Measurements from ENCODE around the gene CST11. TPM values are rescaled to one million over a fixed set of nuclear protein-coding genes. Genes with fewer than 3 reads are reported as not detected.

CST11 gene
- total RNA-seq, 2 experiments from 2014 or later = not detected

DNA sequence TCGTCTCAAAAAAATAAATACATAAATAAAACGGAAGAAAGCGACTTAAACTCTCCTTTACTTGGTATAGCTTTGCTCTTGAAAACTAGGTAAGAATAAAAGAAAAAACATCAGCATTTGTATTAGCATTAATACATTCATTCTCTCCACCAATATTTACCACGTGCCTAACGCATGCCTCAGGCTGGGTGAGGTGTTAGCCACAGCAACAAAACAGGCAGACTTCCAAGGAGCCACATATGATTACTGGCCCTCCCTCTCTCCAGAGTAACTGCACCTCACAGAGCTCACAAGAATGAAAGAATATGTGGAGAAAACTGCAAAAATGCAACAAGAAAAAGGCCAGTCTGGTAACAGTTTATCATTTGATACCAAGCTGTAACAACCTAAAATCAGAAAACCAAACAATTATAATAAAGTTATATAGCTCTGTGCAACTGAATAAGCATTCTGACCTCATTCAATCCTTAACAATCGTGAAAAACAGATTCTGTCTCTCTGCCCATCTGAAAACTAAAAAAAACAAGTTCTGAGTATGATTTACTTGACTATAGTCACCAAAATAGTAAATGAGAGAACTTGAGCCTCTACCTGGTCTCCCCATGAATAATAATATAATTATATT is 36.6 kb downstream of the CST11 start:
- POLR2A ChIA-PET = interaction anchor here (0.6 kb wide), 1 partner anchor 14 kb away, joined by 3 read pairs; no protein-coding TSS in a partner anchor
- Mint-ChIP-seq H3K27ac (no peak overlapping the region), H3K4me3 (no peak overlapping the region), H3K36me3 (peaks cover 1% of the 10 kb centered on the region), H3K27me3 (no peaks in the 10 kb centered on the region), H3K9me3 (no peaks in the 10 kb centered on the region), H3K4me1 (ENCODE audit: low read depth) (peaks cover 36% of the 10 kb centered on the region)
- CTCF ChIA-PET = interaction anchor here (0.6 kb wide), 1 partner anchor 53 kb away, joined by 3 read pairs; no protein-coding TSS in a partner anchor
- intact Hi-C loops (cut with micrococcal nuclease) = no loop called here
- no peak for DNase-seq

DNA sequence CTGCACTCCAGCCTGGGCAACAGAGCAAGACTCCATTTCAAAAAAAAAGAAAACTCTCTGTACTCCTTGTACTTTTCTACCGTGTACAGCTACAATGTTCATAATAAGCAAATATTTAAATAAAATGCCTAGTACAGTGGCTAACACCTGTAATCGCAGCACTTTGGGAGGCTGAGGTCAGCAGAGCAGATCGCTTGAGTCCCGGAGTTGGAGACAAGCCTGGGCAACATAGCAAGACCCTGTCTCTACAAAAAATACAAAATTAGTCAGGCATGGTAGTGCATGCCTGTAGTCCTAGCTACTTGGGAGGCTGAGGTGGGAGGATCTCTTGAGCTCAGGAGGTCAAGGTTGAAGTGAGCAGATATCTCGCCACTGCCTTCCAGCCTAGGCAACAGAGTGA is 37.1 kb downstream of the CST11 start:
- POLR2A ChIA-PET = interaction anchor here (0.6 kb wide), 1 partner anchor 13 kb away, joined by 3 read pairs; no protein-coding TSS in a partner anchor
- no peaks in the 10 kb centered on the region for H3K27me3 Mint-ChIP-seq
- CTCF ChIA-PET = interaction anchor here (0.6 kb wide), 1 partner anchor 53 kb away, joined by 3 read pairs; no protein-coding TSS in a partner anchor
- H3K9me3 Mint-ChIP-seq = no peaks in the 10 kb centered on the region
- intact Hi-C loops (cut with micrococcal nuclease) = no loop called here
- no peak overlapping the region for H3K4me3 Mint-ChIP-seq
- H3K27ac Mint-ChIP-seq = no peak overlapping the region
- H3K36me3 Mint-ChIP-seq = peaks cover 1% of the 10 kb centered on the region
- H3K4me1 Mint-ChIP-seq (ENCODE audit: low read depth) = peaks cover 36% of the 10 kb centered on the region
- DNase-seq = no peak

DNA sequence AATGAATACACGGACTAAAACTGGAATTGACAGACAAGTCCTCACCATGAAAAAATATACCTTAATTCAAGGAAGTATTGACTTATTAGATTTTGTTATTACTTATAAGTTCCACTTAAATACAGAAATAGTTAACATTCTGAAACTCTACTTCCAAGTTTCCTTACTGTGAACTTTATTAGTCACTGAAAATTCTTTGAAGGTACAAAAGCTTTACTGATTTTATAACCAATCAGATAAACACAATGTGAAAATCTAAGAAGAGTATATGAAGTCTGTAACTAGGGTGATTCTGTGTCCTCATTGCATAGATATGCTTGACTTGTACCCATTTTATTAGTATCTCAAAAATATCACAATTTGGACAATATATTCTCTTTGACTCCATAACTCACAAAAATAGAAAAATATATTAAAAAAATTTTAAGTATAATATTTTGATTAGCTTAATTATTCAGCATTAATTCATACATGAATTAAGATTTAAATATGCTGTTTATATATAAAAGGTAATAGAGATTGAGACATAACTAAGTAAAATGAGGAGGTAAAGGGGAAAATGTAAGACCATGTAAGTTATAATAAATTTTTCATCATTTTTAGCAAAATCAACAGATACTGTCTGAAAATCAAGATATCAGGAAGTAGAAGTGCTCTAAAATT is 38.0 kb downstream of the CST11 start:
- H3K4me1 Mint-ChIP-seq (ENCODE audit: low read depth) = peaks cover 30% of the 10 kb centered on the region
- no peaks in the 10 kb centered on the region for H3K27me3 Mint-ChIP-seq
- peaks cover 1% of the 10 kb centered on the region for H3K36me3 Mint-ChIP-seq
- POLR2A ChIA-PET = no interaction called here
- CTCF ChIA-PET = no interaction called here
- no peak overlapping the region for H3K27ac Mint-ChIP-seq
- intact Hi-C loops (cut with micrococcal nuclease) = no loop called here
- DNase-seq = no peak
- H3K9me3 Mint-ChIP-seq = no peaks in the 10 kb centered on the region
- no peak overlapping the region for H3K4me3 Mint-ChIP-seq

DNA sequence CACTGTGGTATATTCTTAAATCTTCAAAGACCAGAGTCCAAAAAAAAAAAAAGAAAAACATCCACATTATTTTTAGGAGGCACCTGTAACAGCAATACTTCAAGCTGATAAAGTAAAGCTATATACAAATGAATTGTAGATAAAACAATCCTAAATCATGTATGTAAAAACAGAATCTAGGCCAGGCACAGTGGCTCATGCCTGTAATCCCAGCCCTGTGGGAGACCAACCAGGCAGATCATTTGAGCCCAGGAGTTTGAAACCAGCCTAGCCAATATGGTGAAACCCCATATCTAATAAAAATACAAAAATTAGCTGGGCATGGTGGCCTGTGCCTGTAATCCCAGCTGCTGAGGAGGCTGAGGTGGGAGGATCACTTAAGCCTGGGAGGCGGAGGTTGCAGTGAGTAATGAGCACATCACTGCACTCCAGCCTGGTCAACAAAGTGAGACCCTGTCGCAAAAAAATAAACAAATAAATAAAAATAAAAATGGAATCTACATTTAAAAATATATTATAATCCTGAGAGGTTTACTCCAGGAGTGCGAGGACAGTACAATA is 38.7 kb downstream of the CST11 start:
- ChIA-PET POLR2A (no interaction called here), CTCF (no interaction called here)
- intact Hi-C loops (cut with micrococcal nuclease) = no loop called here
- Mint-ChIP-seq H3K36me3 (peaks cover 1% of the 10 kb centered on the region), H3K4me1 (ENCODE audit: low read depth) (peaks cover 23% of the 10 kb centered on the region), H3K9me3 (no peaks in the 10 kb centered on the region), H3K27me3 (no peaks in the 10 kb centered on the region), H3K4me3 (no peak overlapping the region), H3K27ac (no peak overlapping the region)
- DNase-seq = no peak

DNA sequence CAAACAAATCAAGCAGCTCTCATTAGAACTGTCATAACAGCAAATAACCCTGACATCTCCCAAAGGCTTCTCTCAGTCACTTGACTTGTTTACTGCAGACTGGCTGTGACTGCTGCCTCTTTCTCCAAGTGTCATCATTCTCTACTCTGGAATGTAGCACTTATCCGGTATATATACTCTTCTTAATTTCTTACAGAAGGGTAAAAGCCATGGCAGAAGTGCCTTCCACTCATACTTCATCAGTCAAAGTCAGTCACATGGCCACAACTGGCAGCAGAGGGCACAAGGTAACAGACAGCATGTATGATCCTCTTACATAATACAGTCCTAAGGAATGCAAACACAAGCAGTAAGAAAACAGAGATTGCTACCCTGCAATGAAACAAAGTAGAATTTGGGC is 40.6 kb downstream of the CST11 start:
- Mint-ChIP-seq H3K27ac (no peak overlapping the region), H3K36me3 (peaks cover 1% of the 10 kb centered on the region), H3K4me1 (ENCODE audit: low read depth) (peaks cover 33% of the 10 kb centered on the region), H3K4me3 (no peak overlapping the region), H3K27me3 (no peaks in the 10 kb centered on the region), H3K9me3 (no peaks in the 10 kb centered on the region)
- ChIA-PET CTCF (no interaction called here), POLR2A (no interaction called here)
- no peak for DNase-seq
- intact Hi-C loops (cut with micrococcal nuclease) = no loop called here

DNA sequence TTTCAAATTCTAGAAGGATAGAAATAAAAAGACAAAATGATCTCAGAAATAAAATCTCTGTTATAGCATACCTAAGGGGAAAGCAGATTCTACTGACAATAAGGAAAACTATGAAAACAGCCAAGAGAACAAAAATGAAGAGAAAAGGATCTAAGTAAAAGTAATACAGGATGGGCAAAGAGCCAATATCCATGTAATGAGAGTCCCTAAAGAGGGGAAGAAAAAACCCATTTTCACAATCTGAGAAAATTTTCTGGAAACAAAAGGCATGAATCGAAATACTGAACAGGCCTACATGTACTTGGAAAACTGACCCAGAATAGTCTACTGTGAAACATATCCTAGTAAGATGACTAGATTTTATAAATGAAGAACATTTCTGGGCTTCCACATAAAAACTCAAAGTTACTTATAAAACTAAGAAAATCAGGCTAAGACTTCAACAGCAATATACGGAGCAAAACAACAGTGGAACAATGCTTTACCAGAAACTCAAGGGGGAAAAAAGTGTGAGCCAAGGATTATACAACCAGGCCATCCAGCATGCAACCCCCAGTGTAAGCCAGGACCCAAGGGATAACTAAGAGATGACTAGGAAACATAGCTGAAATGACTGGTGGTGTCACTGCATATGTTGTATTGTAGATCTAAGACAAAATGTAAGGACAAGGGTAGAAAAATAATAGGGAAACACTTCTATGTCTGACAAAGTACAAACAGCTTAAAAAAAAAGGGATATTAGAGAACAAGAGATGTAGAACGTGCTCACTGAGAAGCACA is 41.6 kb downstream of the CST11 start:
- intact Hi-C loops (cut with micrococcal nuclease) = no loop called here
- ChIA-PET POLR2A (no interaction called here), CTCF (no interaction called here)
- H3K4me3 Mint-ChIP-seq = no peak overlapping the region
- H3K4me1 Mint-ChIP-seq (ENCODE audit: low read depth) = peaks cover 31% of the 10 kb centered on the region
- H3K27ac Mint-ChIP-seq = no peak overlapping the region
- H3K36me3 Mint-ChIP-seq = peaks cover 1% of the 10 kb centered on the region
- no peaks in the 10 kb centered on the region for H3K27me3 Mint-ChIP-seq
- DNase-seq = no peak
- no peaks in the 10 kb centered on the region for H3K9me3 Mint-ChIP-seq

DNA sequence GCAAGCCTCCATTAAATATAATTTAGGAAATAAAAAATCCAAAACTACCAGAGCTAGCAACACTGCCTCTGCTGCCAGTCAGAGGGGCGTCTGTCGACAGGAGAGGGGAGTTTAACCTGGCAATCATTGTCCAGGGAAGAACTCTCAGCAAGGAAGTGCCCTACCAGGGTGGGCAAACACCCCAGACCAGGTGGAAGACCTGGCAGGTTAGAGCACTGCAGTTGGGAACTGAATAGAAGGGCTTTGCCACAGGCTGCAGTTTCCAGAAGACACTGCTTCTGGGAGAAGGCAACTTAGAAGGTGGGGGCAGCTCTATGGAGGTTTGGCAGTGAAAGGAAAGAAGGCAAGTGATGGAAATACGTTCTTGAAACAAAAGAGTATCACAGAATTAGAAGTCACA is 42.9 kb downstream of the CST11 start:
- no peaks in the 10 kb centered on the region for H3K27me3 Mint-ChIP-seq
- H3K9me3 Mint-ChIP-seq = no peaks in the 10 kb centered on the region
- no peak overlapping the region for H3K27ac Mint-ChIP-seq
- peaks cover 25% of the 10 kb centered on the region for H3K4me1 Mint-ChIP-seq (ENCODE audit: low read depth)
- ChIA-PET CTCF (interaction anchor here (1.0 kb wide), 1 partner anchor 12 kb away, joined by 3 read pairs; the partner anchor contains the start of gene NAPB), POLR2A (interaction anchor here (1.0 kb wide), 1 partner anchor 10 kb away, joined by 3 read pairs; no protein-coding TSS in a partner anchor)
- no peak for DNase-seq
- intact Hi-C loops (cut with micrococcal nuclease) = no loop called here
- no peak overlapping the region for H3K4me3 Mint-ChIP-seq
- peaks cover 1% of the 10 kb centered on the region for H3K36me3 Mint-ChIP-seq

DNA sequence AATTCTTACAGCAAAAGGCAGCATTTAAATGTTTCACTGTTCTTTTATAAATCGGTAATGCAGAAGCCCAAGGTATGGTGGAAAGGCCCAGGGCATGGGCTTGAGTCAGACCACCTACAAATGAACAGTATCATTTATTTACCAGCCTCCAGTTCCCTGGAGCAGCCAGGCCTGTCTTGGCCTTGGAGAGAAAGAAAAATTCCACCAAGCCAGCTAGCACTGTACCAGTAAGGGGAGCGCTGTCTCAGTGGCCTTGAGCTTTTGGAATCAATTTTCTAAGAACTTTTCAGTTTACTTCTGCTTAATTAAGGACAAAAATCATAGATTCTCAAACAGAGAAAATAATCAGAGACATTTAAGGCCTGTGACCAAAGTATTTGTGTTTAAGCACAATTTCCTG is 43.7 kb downstream of the CST11 start:
- peaks cover 1% of the 10 kb centered on the region for H3K36me3 Mint-ChIP-seq
- H3K4me3 Mint-ChIP-seq = no peak overlapping the region
- intact Hi-C loops (cut with micrococcal nuclease) = no loop called here
- H3K27me3 Mint-ChIP-seq = no peaks in the 10 kb centered on the region
- DNase-seq = no peak
- POLR2A ChIA-PET = interaction anchor here (1.0 kb wide), 1 partner anchor 11 kb away, joined by 3 read pairs; no protein-coding TSS in a partner anchor
- CTCF ChIA-PET = interaction anchor here (1.0 kb wide), 1 partner anchor 13 kb away, joined by 3 read pairs; the partner anchor contains the start of gene NAPB
- H3K9me3 Mint-ChIP-seq = no peaks in the 10 kb centered on the region
- no peak overlapping the region for H3K27ac Mint-ChIP-seq
- H3K4me1 Mint-ChIP-seq (ENCODE audit: low read depth) = peaks cover 25% of the 10 kb centered on the region

DNA sequence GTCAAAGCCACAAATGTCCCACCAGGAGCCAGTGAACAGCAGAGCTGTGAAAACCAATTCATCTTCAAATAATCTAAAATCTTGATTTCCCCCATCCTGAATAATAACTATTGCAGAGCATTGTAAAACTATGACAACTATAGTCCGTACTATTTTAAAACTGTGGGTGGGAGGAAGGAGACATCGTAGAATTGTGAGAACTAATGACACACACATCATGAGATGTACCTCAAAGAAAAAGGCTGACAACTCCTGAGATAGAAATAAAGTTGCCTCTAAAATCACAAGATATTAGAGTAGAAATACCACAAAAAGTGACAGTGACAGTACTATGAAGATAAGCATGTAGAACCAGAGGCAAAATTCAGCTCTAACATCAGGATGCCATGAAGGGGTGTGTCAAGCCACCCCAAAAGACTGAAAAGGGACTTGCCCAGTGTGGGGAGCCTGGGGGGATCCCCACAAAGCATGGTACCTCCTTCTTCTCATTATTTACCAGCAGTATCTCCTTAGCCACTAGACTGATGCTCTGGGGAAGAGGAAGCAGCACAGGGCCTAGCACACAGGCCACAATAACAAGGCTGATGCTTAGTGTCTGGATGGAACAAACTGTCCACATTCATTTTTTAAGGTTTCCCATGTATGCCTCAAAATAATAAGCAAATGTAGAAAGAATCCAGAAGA is 44.8 kb downstream of the CST11 start:
- no peaks in the 10 kb centered on the region for H3K27me3 Mint-ChIP-seq
- CTCF ChIA-PET = no interaction called here
- H3K36me3 Mint-ChIP-seq = peaks cover 1% of the 10 kb centered on the region
- H3K27ac Mint-ChIP-seq = no peak overlapping the region
- H3K4me1 Mint-ChIP-seq (ENCODE audit: low read depth) = peaks cover 20% of the 10 kb centered on the region
- no peak overlapping the region for H3K4me3 Mint-ChIP-seq
- POLR2A ChIA-PET = no interaction called here
- DNase-seq = peak; percentile 33
- H3K9me3 Mint-ChIP-seq = no peaks in the 10 kb centered on the region
- intact Hi-C loops (cut with micrococcal nuclease) = no loop called here

DNA sequence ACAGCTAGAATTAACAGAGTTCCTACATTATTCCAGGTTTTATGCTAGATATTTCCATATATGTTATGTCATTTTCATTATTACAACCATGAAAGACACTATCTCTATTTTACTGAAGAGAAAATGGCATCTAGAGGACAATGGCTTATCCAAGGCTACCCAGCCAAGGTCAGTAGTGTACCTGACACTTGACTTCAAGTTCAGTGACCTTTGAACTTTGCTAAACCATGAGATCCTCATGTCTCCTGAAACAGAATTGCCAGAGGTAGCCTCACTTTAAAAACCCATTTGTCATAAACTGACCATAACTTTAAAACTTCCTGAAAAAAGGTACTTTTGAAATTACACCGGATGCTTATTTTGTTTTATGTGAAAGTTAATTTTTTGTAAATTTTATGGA is 45.8 kb downstream of the CST11 start:
- Mint-ChIP-seq H3K27me3 (no peaks in the 10 kb centered on the region), H3K4me1 (ENCODE audit: low read depth) (peaks cover 20% of the 10 kb centered on the region), H3K36me3 (peaks cover 6% of the 10 kb centered on the region), H3K4me3 (no peak overlapping the region), H3K9me3 (no peaks in the 10 kb centered on the region), H3K27ac (no peak overlapping the region)
- ChIA-PET CTCF (interaction anchor here (0.7 kb wide), 1 partner anchor 57 kb away, joined by 3 read pairs; no protein-coding TSS in a partner anchor), POLR2A (no interaction called here)
- DNase-seq = no peak
- intact Hi-C loops (cut with micrococcal nuclease) = no loop called here

DNA sequence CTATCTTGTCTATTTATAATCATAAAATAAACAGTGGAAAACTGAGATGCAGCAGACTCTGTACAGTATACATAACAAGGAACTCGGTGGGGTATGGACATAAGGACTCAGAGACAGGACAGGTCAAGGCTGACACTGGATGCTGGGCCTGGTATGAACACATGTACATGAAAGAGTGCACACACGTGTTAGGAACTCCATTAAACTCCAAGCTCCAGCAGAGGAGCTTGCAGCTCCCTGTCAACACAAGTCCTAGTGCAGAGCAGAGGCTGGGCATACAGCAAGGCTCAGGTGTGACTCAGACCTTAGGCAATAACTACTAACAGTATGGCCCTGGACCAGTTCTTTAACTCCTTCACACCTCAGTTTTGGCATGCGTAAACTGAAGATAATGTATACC is 48.5 kb downstream of the CST11 start:
- Mint-ChIP-seq H3K36me3 (peaks cover 10% of the 10 kb centered on the region), H3K27me3 (no peaks in the 10 kb centered on the region), H3K4me1 (ENCODE audit: low read depth) (peaks cover 33% of the 10 kb centered on the region), H3K27ac (no peak overlapping the region), H3K9me3 (no peaks in the 10 kb centered on the region), H3K4me3 (no peak overlapping the region)
- intact Hi-C loops (cut with micrococcal nuclease) = no loop called here
- POLR2A ChIA-PET = no interaction called here
- CTCF ChIA-PET = interaction anchor here (2.2 kb wide), 1 partner anchor 54 kb away, joined by 6 read pairs; no protein-coding TSS in a partner anchor
- DNase-seq = no peak

All from activated CD4-positive, alpha-beta memory T cell treated with anti-CD3 and anti-CD28 coated beads for 36 hours (primary cell).